SU-DHL-6 (cell line): ENCODE data around the gene PTPN11.
"Not testable (repeated sequence)": the region's sequence is repeated elsewhere in the genome, so short reads cannot be mapped to it uniquely, and the experiment has no call there.

ENCODE experiments used
- EZH2phosphoT487 ChIP-seq: fragments of 200-600 bp; sonication (generic), shearing (Covaris generic); conservative IDR thresholded peaks from 2 replicates; pipeline ENCODE4 v1.6.1; 2018; ENCODE audit warnings: mild to moderate bottlenecking, antibody characterized with exemption, low read length, moderate library complexity, mixed read lengths
- TF ChIP-seq, protein P1 (sequence below): fragments of 200-600 bp; sonication (generic); IDR thresholded peaks from one replicate; pipeline ENCODE4 v1.5.1; 2017; ENCODE audit warnings: antibody characterized with exemption, mild to moderate bottlenecking, low read length, moderate library complexity; ENCODE audit not compliant: insufficient read depth, poor library complexity, severe bottlenecking

GRCh38 chr12:112519841-112520340 lies 101.1 kb downstream of the PTPN11 start:
- TF ChIP-seq, protein P1, sequence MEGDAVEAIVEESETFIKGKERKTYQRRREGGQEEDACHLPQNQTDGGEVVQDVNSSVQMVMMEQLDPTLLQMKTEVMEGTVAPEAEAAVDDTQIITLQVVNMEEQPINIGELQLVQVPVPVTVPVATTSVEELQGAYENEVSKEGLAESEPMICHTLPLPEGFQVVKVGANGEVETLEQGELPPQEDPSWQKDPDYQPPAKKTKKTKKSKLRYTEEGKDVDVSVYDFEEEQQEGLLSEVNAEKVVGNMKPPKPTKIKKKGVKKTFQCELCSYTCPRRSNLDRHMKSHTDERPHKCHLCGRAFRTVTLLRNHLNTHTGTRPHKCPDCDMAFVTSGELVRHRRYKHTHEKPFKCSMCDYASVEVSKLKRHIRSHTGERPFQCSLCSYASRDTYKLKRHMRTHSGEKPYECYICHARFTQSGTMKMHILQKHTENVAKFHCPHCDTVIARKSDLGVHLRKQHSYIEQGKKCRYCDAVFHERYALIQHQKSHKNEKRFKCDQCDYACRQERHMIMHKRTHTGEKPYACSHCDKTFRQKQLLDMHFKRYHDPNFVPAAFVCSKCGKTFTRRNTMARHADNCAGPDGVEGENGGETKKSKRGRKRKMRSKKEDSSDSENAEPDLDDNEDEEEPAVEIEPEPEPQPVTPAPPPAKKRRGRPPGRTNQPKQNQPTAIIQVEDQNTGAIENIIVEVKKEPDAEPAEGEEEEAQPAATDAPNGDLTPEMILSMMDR: not testable (repeated sequence)
- TF ChIP-seq EZH2phosphoT487: not testable (repeated sequence)
